K562 (cell line): Measurements from ENCODE around the gene CHRDL2. TPM values are rescaled to one million over a fixed set of nuclear protein-coding genes. Genes with fewer than 3 reads are reported as not detected.

ENCODE experiments used
- ATAC-seq: fragments of 200-7000 bp; cut with Tn5 transposase; 3 replicates; pipeline ENCODE4 v1.9.1; 2020; ENCODE audit warnings: moderate library complexity
- Bru-seq: library from RNA; stranded (reverse); fragments of 400-500 nt; gene quantifications from one replicate; lab custom pipeline; 2021; lab: Mats Ljungman, UMichigan
- BruChase-seq, 2 experiments: library from RNA; stranded (reverse); fragments of 400-500 nt; gene quantifications; one replicate each; lab custom pipeline; 2021; lab: Mats Ljungman, UMichigan
- BruUV-seq: library from RNA; stranded (reverse); fragments of 400-500 nt; replicated peaks from 2 replicates; lab custom pipeline; 2021; lab: Mats Ljungman, UMichigan
- CTCF ChIA-PET: fragments of 300-600 bp; formaldehyde crosslinking; extraction: SDS; loops from one replicate; lab custom pipeline; 2021; ENCODE audit warnings: low intra/inter-chr PET ratio; lab: Yijun Ruan, JAX
- POLR2A ChIA-PET: fragments of 300-600, 350-650 bp; sonication (Branson Sonifier 250); formaldehyde crosslinking; extraction: SDS; loops from one replicate; lab custom pipeline; 2021; ENCODE audit warnings: antibody characterized with exemption, inconsistent platforms; lab: Yijun Ruan, JAX
- DNase-seq, 4 experiments: peaks; one replicate each; pipeline versions ENCODE4 v3.0.0 to v3.0.0-alpha.2; 2011 to 2018; ENCODE audit warnings: low spot score in 3 of 4, mixed read lengths in 3 of 4; ENCODE audit errors: extremely low read depth in 1 of 4
- FAIRE-seq: peaks from 2 replicates; lab custom pipeline; 2011; peaks lifted over from hg19 to GRCh38; lab: Jason Lieb, UNC
- H2AFZ ChIP-seq: 2 replicates; pipeline ENCODE4 v1.6.0; 2011; ENCODE audit warnings: low read depth, low read length, control low read depth, inconsistent platforms
- H3K27ac ChIP-seq: fragments of 200-600 bp; 3 replicates; pipeline ENCODE4 v1.8.0; 2011; ENCODE audit warnings: low read depth, mild to moderate bottlenecking, control low read depth, inconsistent platforms, low read length, moderate library complexity, mixed read lengths; ENCODE audit errors: extremely low read depth
- H3K27me3 ChIP-seq, 2 experiments: fragments of 300-600 bp in 1 of 2; 2 replicates in 1 of 2; 3 replicates in 1 of 2; pipeline versions ENCODE4 v1.6.0 to v1.8.0; 2011; ENCODE audit warnings: inconsistent platforms in 2 of 2, low read length in 2 of 2, mild to moderate bottlenecking in 1 of 2, mixed read lengths in 1 of 2, moderate library complexity in 1 of 2; ENCODE audit not compliant: control insufficient read depth in 2 of 2, insufficient read depth in 2 of 2
- H3K36me3 ChIP-seq: fragments of 300-600 bp; 3 replicates; pipeline ENCODE4 v1.8.0; 2011; ENCODE audit warnings: mild to moderate bottlenecking, low read length, inconsistent platforms; ENCODE audit not compliant: control insufficient read depth, insufficient read depth
- H3K4me1 ChIP-seq, 2 experiments: fragments of 200-600 bp in 1 of 2; replicated peaks in 1 of 2; 2 replicates in 1 of 2; 3 replicates in 1 of 2; pipeline versions ENCODE4 v1.5.1 to v1.8.0; 2011; ENCODE audit warnings: inconsistent platforms in 2 of 2, low read length in 2 of 2, mild to moderate bottlenecking in 1 of 2, mixed read lengths in 1 of 2, moderate library complexity in 1 of 2; ENCODE audit not compliant: control insufficient read depth in 2 of 2, insufficient read depth in 2 of 2
- H3K4me2 ChIP-seq: 2 replicates; pipeline ENCODE4 v1.6.1; 2011; ENCODE audit warnings: low read length, control low read depth, inconsistent platforms, mixed read lengths; ENCODE audit not compliant: insufficient read depth
- H3K4me3 ChIP-seq: fragments of 200-600 bp; sonication (generic), shearing (Covaris generic); 2 replicates; pipeline ENCODE4 v1.5.1; 2016; ENCODE audit warnings: control low read depth, inconsistent platforms
- H3K79me2 ChIP-seq: fragments of 200-600 bp; 3 replicates; pipeline ENCODE4 v1.8.0; 2011; ENCODE audit warnings: low read length, inconsistent platforms; ENCODE audit not compliant: control insufficient read depth, insufficient read depth
- H3K9ac ChIP-seq, 2 experiments: 2 replicates each; pipeline versions ENCODE4 v1.6.0 to v1.6.1; 2011; ENCODE audit warnings: low read depth in 2 of 2, low read length in 2 of 2, control low read depth in 1 of 2, inconsistent platforms in 1 of 2, mild to moderate bottlenecking in 1 of 2, mixed read lengths in 1 of 2; ENCODE audit not compliant: insufficient read depth in 1 of 2
- H3K9me1 ChIP-seq: one replicate; pipeline ENCODE4 v1.6.0; 2011; ENCODE audit warnings: inconsistent platforms, mild to moderate bottlenecking, low read length, moderate library complexity; ENCODE audit not compliant: control insufficient read depth, insufficient read depth
- H3K9me3 ChIP-seq: replicated peaks from 2 replicates; pipeline ENCODE4 v1.5.1; 2011; ENCODE audit warnings: low read depth, low read length, inconsistent platforms; ENCODE audit not compliant: control insufficient read depth, insufficient read depth
- H4K20me1 ChIP-seq: replicated peaks from 2 replicates; pipeline ENCODE4 v1.6.1; 2011; ENCODE audit warnings: low read length, inconsistent platforms, mixed read lengths; ENCODE audit not compliant: control insufficient read depth, insufficient read depth
- CHD1 ChIP-seq: fragments of 200-600 bp; sonication (generic); IDR thresholded peaks from one replicate; pipeline ENCODE4 v1.6.1; 2012; ENCODE audit warnings: mild to moderate bottlenecking, moderate library complexity, low read length, inconsistent platforms
- HDGF ChIP-seq: fragments of 450-650 bp; IDR thresholded peaks from 2 replicates; pipeline ENCODE4 v1.6.1; 2016
- MEF2D ChIP-seq: conservative IDR thresholded peaks from 2 replicates; pipeline ENCODE4 v1.6.1; 2016; ENCODE audit warnings: low read depth, missing genetic modification characterization, missing compliant biosample characterization
- NBN ChIP-seq: fragments of 450-650 bp; IDR thresholded peaks from 2 replicates; pipeline ENCODE4 v1.6.1; 2016; ENCODE audit warnings: low read depth, mild to moderate bottlenecking
- NFE2L1 ChIP-seq: fragments of 450-650 bp; IDR thresholded peaks from 2 replicates; pipeline ENCODE4 v1.6.1; 2016; ENCODE audit warnings: missing genetic modification characterization, low read depth, mild to moderate bottlenecking, missing compliant biosample characterization, moderate library complexity, borderline replicate concordance
- PTRF ChIP-seq: fragments of 450-650 bp; IDR thresholded peaks from 2 replicates; pipeline ENCODE4 v1.6.1; 2016; ENCODE audit warnings: mild to moderate bottlenecking, missing genetic modification characterization, missing compliant biosample characterization
- RBM15 ChIP-seq: fragments of 200-400 bp; formaldehyde crosslinking; IDR thresholded peaks from 2 replicates; pipeline ENCODE4 v1.6.1; 2018; ENCODE audit warnings: mild to moderate bottlenecking, low read length, moderate library complexity; ENCODE audit not compliant: insufficient read depth
- SMARCA4 ChIP-seq: fragments of 450-650 bp; IDR thresholded peaks from 2 replicates; pipeline ENCODE4 v1.6.1; 2016
- TEAD1 ChIP-seq, 2 experiments: fragments of 450-650 bp in 1 of 2; sonication (generic) in 1 of 2; formaldehyde crosslinking; IDR thresholded peaks; 2 replicates each; pipeline versions ENCODE4 v1.4.0 to v1.8.0; 2020 to 2022; ENCODE audit warnings: mild to moderate bottlenecking in 2 of 2, missing genetic modification reagents in 1 of 2
- TRIM24 ChIP-seq, 2 experiments: fragments of 450-650 bp; IDR thresholded peaks; 2 replicates each; pipeline ENCODE4 v1.6.1; 2016
- U2AF1 ChIP-seq: fragments of 200-400 bp; formaldehyde crosslinking; optimal IDR thresholded peaks from 2 replicates; pipeline ENCODE3; 2017; ENCODE audit warnings: mild to moderate bottlenecking, low read depth, low read length, moderate library complexity
- ZNF79 ChIP-seq: fragments of 250-450 bp; sonication (Bioruptor Pico); IDR thresholded peaks from 2 replicates; pipeline ENCODE4 v1.4.0; 2020; ENCODE audit warnings: low read depth, mild to moderate bottlenecking, moderate library complexity
- WGBS: fragments of 100-300 bp; shearing (Covaris generic); methylation state at CpG from one replicate; pipeline ENCODE4 v1.1.6; 2016; ENCODE audit warnings: low coverage, mixed read lengths; ENCODE audit not compliant: insufficient coverage; ENCODE audit errors: missing lambda C conversion rate; 5-methylcytosine and 5-hydroxymethylcytosine counted together
- in situ Hi-C: fragments of 300-500 bp; cut with MboI; formaldehyde crosslinking; loops from 4 replicates; pipeline ENCODE4 v1.15.0; 2018; ENCODE audit warnings: inconsistent platforms, mixed read lengths
- intact Hi-C: fragments of 100-400 bp; cut with micrococcal nuclease; formaldehyde crosslinking; loops from 2 replicates; pipeline ENCODE4 v1.14.2; 2022
- long read RNA-seq, 3 experiments: library from polyadenylated mRNA in 2 of 3; library from RNA in 1 of 3; unstranded in 2 of 3; stranded (forward) in 1 of 3; transcript quantifications; one replicate each; pipeline ENCODE4 v2.0.0, GENCODE V29; 2019 to 2022
- polyA minus RNA-seq, 3 experiments: library from RNA; depleted of rRNA, polyadenylated mRNA; stranded (reverse); fragments of >200 nt; gene quantifications; 2 replicates each; pipeline ENCODE4 v1.2.3, GENCODE V29; 2011
- polyA plus RNA-seq, 8 experiments: library from polyadenylated mRNA; depleted of rRNA in 4 of 8; stranded (reverse) in 5 of 8; unstranded in 3 of 8; fragments of >200 nt; fragmentation: Nextera tagmentation in 2 of 8; fragmentation: Illumina TruSeq in 1 of 8; extraction: Ambion mirVana in 2 of 8; extraction: Trizol in 1 of 8; gene quantifications; 2 replicates each; pipeline versions ENCODE4 v1.2.1 to v1.2.3, GENCODE V29; 2011 to 2014; ENCODE audit warnings: inconsistent platforms in 1 of 8, missing spikeins in 1 of 8
- total RNA-seq, 7 experiments: library from RNA; depleted of rRNA in 6 of 7; stranded (reverse); fragments of >200 nt in 6 of 7; fragmentation: Illumina TruSeq in 2 of 7; extraction: Trizol in 2 of 7; gene quantifications; 2 replicates each; pipeline versions ENCODE4 v1.2.1 to v1.2.3, GENCODE V29; 2011 to 2021; ENCODE audit warnings: low replicate concordance in 1 of 7
- TF ChIP-seq, protein P1 (sequence below): fragments of 250-450 bp; sonication (Bioruptor Pico); IDR thresholded peaks from 2 replicates; pipeline ENCODE4 v1.5.0; 2021
- TF ChIP-seq, protein P2 (sequence below): sonication (generic); formaldehyde crosslinking; IDR thresholded peaks from 2 replicates; pipeline ENCODE4 v1.8.0; 2023; ENCODE audit warnings: mild to moderate bottlenecking, missing genetic modification reagents

Gene CHRDL2, protein sequence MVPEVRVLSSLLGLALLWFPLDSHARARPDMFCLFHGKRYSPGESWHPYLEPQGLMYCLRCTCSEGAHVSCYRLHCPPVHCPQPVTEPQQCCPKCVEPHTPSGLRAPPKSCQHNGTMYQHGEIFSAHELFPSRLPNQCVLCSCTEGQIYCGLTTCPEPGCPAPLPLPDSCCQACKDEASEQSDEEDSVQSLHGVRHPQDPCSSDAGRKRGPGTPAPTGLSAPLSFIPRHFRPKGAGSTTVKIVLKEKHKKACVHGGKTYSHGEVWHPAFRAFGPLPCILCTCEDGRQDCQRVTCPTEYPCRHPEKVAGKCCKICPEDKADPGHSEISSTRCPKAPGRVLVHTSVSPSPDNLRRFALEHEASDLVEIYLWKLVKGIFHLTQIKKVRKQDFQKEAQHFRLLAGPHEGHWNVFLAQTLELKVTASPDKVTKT
- not detected in 2 replicates for total RNA-seq (2011; cell fraction: chromatin; rRNA removed; ENCODE audit: low replicate concordance)
- not detected in 2 replicates for total RNA-seq (2011; cell fraction: nucleolus; rRNA removed)
- total RNA-seq (2011; cell fraction: nucleoplasm; rRNA removed), result not detected in 2 replicates
- total RNA-seq (2014; rRNA removed) (not detected in 2 replicates), total RNA-seq (2014; rRNA removed; fragmentation: Illumina TruSeq; extraction: Trizol) (not detected in 2 replicates), total RNA-seq (2015; rRNA removed; fragmentation: Illumina TruSeq; extraction: Trizol) (not detected in 2 replicates), total RNA-seq (2021) (0.20 TPM in 1 of 2 replicates, not detected in the other), polyA plus RNA-seq (2011; rRNA removed) (not detected in 2 replicates), polyA plus RNA-seq (2014; fragmentation: Illumina TruSeq; extraction: Trizol) (not detected in 2 replicates), polyA plus RNA-seq (2014; fragmentation: Nextera tagmentation; extraction: Ambion mirVana) (not detected), polyA plus RNA-seq (2014; rRNA removed) (not detected in 2 replicates), polyA minus RNA-seq (2011; rRNA and poly(A)+ RNA removed) (not detected in 2 replicates), Bru-seq, nascent RNA (not detected), BruChase-seq, experiment 1, labeled RNA remaining after a 2-hour chase (not detected), BruChase-seq, experiment 2, labeled RNA remaining after a 6-hour chase (percentile 6 among the genes with signal in this experiment)
- not detected in 2 replicates for polyA plus RNA-seq (2011; cell fraction: cytosol; rRNA removed)
- polyA plus RNA-seq (2011; cell fraction: nucleus; rRNA removed), result not detected in 2 replicates
- not detected in 2 replicates for polyA plus RNA-seq (2012)
- not detected in 2 replicates for polyA minus RNA-seq (2011; cell fraction: cytosol; rRNA and poly(A)+ RNA removed)
- not detected in 2 replicates for polyA minus RNA-seq (2011; cell fraction: nucleus; rRNA and poly(A)+ RNA removed)
- long read RNA-seq, experiment 1, result 0 reads
- long read RNA-seq, experiment 2, result 0 reads
- long read RNA-seq, experiment 3, result 0 reads

DNA sequence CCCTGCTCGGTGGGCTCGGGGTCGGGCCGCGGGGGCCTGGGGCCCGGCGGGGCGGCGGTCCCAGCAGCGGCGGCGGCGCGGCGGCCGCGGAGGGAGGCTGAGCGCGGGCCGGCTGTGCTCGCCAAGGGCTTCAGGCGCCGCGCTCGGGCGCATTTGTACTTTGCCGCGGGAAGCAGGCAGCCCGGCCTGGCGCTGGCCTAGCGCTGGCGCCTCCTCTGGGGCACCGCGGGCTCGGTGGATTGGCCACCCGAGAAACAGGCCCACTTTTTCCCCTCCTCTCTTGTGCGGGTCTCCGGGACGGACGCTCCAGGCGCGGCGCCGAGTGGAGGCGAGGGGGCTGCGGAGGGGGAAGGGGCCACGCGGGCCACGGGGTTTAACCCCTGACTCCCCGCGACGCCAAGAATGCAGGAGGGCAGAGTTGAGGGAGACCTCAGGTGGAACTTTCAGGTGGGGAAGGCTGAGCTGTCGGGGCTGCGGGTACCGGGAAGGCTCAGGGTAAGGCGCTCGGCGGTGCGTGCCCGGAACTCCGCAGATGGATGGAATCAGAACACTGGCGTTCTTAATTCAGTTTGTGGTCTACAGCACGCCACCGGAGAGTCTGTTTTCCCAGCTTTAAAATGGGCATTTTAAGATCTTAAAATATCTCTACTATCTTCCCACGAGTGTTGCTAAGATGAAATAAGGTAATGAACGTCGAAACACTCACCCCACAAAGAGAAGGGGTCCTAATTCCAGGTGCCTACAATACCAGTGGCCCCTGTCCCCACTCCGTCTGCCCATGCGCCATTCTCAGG is at the start of gene CHRDL2:
Gene CHRDL2 (minus strand): TSS at position 126 of the 794 bp plus-strand sequence. CDS start 538 bp downstream, outside the sequence.
- no peaks in the 10 kb centered on the region; the same call in 1 of the 2 replicates for H3K9me3 ChIP-seq
- H3K36me3 ChIP-seq, result no peaks in the 10 kb centered on the region
- no peak within 1 kb of the TSS for H3K4me2 ChIP-seq
- H3K9ac ChIP-seq, result no peak within 1 kb of the TSS
- no peaks in the 10 kb centered on the region for H3K79me2 ChIP-seq
- FAIRE-seq, result no peak
- BruUV-seq, result no TSS peak
- ChIA-PET POLR2A (no interaction called here), CTCF (no interaction called here)
- no peak within 1 kb of the TSS for H2AFZ ChIP-seq
- no peaks in the 10 kb centered on the region for H3K9me1 ChIP-seq
- H3K4me3 ChIP-seq, result no peak within 1 kb of the TSS
- in situ Hi-C loops, result no loop called here
- no peak for DNase-seq
- H4K20me1 ChIP-seq, result peaks cover under 1% of the 10 kb centered on the region
- peaks cover 43 to 64% of the 10 kb centered on the region in 2 experiments for H3K27me3 ChIP-seq
- 29% methylated on average over 29 of the region's 69 CpGs for WGBS
- H3K4me1 ChIP-seq, result peaks cover 0 to 9% of the 10 kb centered on the region in 2 experiments; a peak in 1 of 5 replicates
- no peak within 1 kb of the TSS for H3K27ac ChIP-seq
- ATAC-seq, result no peak
- intact Hi-C loops, result loop anchor here (10.0 kb wide), 1 partner anchor 277 kb away; no protein-coding TSS in a partner anchor
- TF ChIP-seq CHD1, result no peak
- no peak for TF ChIP-seq TEAD1 (CRISPR knock-in tag; IDR thresholded peaks at IDR 0.05)
- TF ChIP-seq, protein P1, sequence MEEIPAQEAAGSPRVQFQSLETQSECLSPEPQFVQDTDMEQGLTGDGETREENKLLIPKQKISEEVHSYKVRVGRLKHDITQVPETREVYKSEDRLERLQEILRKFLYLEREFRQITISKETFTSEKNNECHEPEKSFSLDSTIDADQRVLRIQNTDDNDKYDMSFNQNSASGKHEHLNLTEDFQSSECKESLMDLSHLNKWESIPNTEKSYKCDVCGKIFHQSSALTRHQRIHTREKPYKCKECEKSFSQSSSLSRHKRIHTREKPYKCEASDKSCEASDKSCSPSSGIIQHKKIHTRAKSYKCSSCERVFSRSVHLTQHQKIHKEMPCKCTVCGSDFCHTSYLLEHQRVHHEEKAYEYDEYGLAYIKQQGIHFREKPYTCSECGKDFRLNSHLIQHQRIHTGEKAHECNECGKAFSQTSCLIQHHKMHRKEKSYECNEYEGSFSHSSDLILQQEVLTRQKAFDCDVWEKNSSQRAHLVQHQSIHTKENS (CRISPR knock-in tag), result no peak
- no peak for TF ChIP-seq U2AF1
- TF ChIP-seq RBM15, result no peak
- no peak for TF ChIP-seq MEF2D
- TF ChIP-seq HDGF, result no peak
- TF ChIP-seq TRIM24 (IDR thresholded peaks at IDR 0.05), result no peak
- TF ChIP-seq, protein P2, sequence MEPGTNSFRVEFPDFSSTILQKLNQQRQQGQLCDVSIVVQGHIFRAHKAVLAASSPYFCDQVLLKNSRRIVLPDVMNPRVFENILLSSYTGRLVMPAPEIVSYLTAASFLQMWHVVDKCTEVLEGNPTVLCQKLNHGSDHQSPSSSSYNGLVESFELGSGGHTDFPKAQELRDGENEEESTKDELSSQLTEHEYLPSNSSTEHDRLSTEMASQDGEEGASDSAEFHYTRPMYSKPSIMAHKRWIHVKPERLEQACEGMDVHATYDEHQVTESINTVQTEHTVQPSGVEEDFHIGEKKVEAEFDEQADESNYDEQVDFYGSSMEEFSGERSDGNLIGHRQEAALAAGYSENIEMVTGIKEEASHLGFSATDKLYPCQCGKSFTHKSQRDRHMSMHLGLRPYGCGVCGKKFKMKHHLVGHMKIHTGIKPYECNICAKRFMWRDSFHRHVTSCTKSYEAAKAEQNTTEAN (CRISPR knock-in tag), result no peak
- TF ChIP-seq PTRF, result no peak
- no peak for TF ChIP-seq ZNF79
- no peak for TF ChIP-seq NBN
- no peak for TF ChIP-seq SMARCA4
- no peak for TF ChIP-seq NFE2L1 (tag)
